HUES48 (cell line): ENCODE data around the gene SHLD2.
"Not testable (repeated sequence)": the region's sequence is repeated elsewhere in the genome, so short reads cannot be mapped to it uniquely, and the experiment has no call there.

ENCODE experiments used
- H3K27ac ChIP-seq: one replicate; pipeline ENCODE4 v1.7.0; 2013; ENCODE audit warnings: low read depth, low read length, inconsistent platforms
- H3K27me3 ChIP-seq: 2 replicates; pipeline ENCODE4 v1.6.1; 2013; ENCODE audit warnings: mild to moderate bottlenecking, low read length; ENCODE audit not compliant: control insufficient read depth, insufficient read depth
- H3K36me3 ChIP-seq: 2 replicates; pipeline ENCODE4 v1.6.1; 2013; ENCODE audit warnings: low read length; ENCODE audit not compliant: control insufficient read depth, insufficient read depth
- H3K4me1 ChIP-seq: 2 replicates; pipeline ENCODE4 v1.6.1; 2013; ENCODE audit warnings: mild to moderate bottlenecking, low read length; ENCODE audit not compliant: control insufficient read depth, insufficient read depth
- H3K4me3 ChIP-seq: 2 replicates; pipeline ENCODE4 v1.5.1; 2013; ENCODE audit warnings: mild to moderate bottlenecking, low read depth, low read length
- H3K9ac ChIP-seq: 2 replicates; pipeline ENCODE4 v1.6.1; 2013; ENCODE audit warnings: mild to moderate bottlenecking, low read depth, low read length, moderate library complexity
- H3K9me3 ChIP-seq: 2 replicates; pipeline ENCODE4 v1.6.1; 2013; ENCODE audit warnings: low read length; ENCODE audit not compliant: control insufficient read depth, insufficient read depth

The SHLD2 gene

GRCh38 chr10:87118122-87118521 is 23.1 kb downstream of the SHLD2 start:
- not testable (repeated sequence) for H3K27me3 ChIP-seq, H3K27ac ChIP-seq, H3K4me1 ChIP-seq, H3K36me3 ChIP-seq, H3K9me3 ChIP-seq, H3K9ac ChIP-seq, H3K4me3 ChIP-seq

- not testable (repeated sequence) for H3K4me3 ChIP-seq, H3K9me3 ChIP-seq, H3K9ac ChIP-seq, H3K27me3 ChIP-seq, H3K36me3 ChIP-seq, H3K27ac ChIP-seq, H3K4me1 ChIP-seq
These were observed 24.0 kb downstream of the SHLD2 start for GRCh38 chr10:87119029-87119428.

- H3K4me3 ChIP-seq, H3K4me1 ChIP-seq, H3K9me3 ChIP-seq: not testable (repeated sequence)
These were observed 28.3 kb downstream of the SHLD2 start for GRCh38 chr10:87123351-87123750.

GRCh38 chr10:87127048-87127447 is 32.0 kb downstream of the SHLD2 start:
- H3K36me3 ChIP-seq, H3K9ac ChIP-seq, H3K4me1 ChIP-seq, H3K9me3 ChIP-seq, H3K27me3 ChIP-seq, H3K4me3 ChIP-seq, H3K27ac ChIP-seq: not testable (repeated sequence)

More at GRCh38 chr10:87123351-87123750, 28.3 kb downstream of the SHLD2 start:
- H3K27me3 ChIP-seq, H3K27ac ChIP-seq, H3K36me3 ChIP-seq, H3K9ac ChIP-seq: not testable (repeated sequence)

GRCh38 chr10:87127607-87128156 is 32.7 kb downstream of the SHLD2 start:
- not testable (repeated sequence) for H3K27ac ChIP-seq, H3K27me3 ChIP-seq, H3K36me3 ChIP-seq, H3K9me3 ChIP-seq, H3K4me1 ChIP-seq, H3K4me3 ChIP-seq, H3K9ac ChIP-seq

- H3K9ac ChIP-seq, H3K27ac ChIP-seq, H3K9me3 ChIP-seq, H3K4me1 ChIP-seq, H3K4me3 ChIP-seq, H3K36me3 ChIP-seq, H3K27me3 ChIP-seq: not testable (repeated sequence)
These were observed 37.2 kb downstream of the SHLD2 start for GRCh38 chr10:87132176-87132575.

- H3K27me3 ChIP-seq, H3K4me3 ChIP-seq, H3K36me3 ChIP-seq: not testable (repeated sequence)
These were observed 38.9 kb downstream of the SHLD2 start for GRCh38 chr10:87133936-87134335.

GRCh38 chr10:87134440-87134839 is 39.4 kb downstream of the SHLD2 start:
- H3K4me3 ChIP-seq, H3K27ac ChIP-seq, H3K27me3 ChIP-seq, H3K36me3 ChIP-seq, H3K4me1 ChIP-seq, H3K9me3 ChIP-seq, H3K9ac ChIP-seq: not testable (repeated sequence)

More at GRCh38 chr10:87133936-87134335, 38.9 kb downstream of the SHLD2 start:
- not testable (repeated sequence) for H3K4me1 ChIP-seq, H3K9ac ChIP-seq, H3K9me3 ChIP-seq, H3K27ac ChIP-seq

GRCh38 chr10:87137478-87137877 is 42.5 kb downstream of the SHLD2 start:
- H3K9ac ChIP-seq, H3K4me1 ChIP-seq, H3K4me3 ChIP-seq: not testable (repeated sequence)

GRCh38 chr10:87142230-87143108 is 47.5 kb downstream of the SHLD2 start:
- H3K36me3 ChIP-seq, H3K27ac ChIP-seq, H3K27me3 ChIP-seq, H3K4me3 ChIP-seq, H3K4me1 ChIP-seq, H3K9ac ChIP-seq, H3K9me3 ChIP-seq: not testable (repeated sequence)

More at GRCh38 chr10:87137478-87137877, 42.5 kb downstream of the SHLD2 start:
- H3K27ac ChIP-seq, H3K36me3 ChIP-seq, H3K9me3 ChIP-seq, H3K27me3 ChIP-seq: not testable (repeated sequence)

GRCh38 chr10:87143109-87143418 is 48.1 kb downstream of the SHLD2 start:
- H3K9ac ChIP-seq, H3K27me3 ChIP-seq, H3K27ac ChIP-seq, H3K9me3 ChIP-seq, H3K4me3 ChIP-seq, H3K36me3 ChIP-seq, H3K4me1 ChIP-seq: not testable (repeated sequence)
